NB4 (cell line): Measurements from ENCODE around the gene NGF.
A peak's percentile ranks its signal among the peaks of the same experiment; 100 is the strongest.

Experiments
- DNase-seq: peaks from one replicate; pipeline ENCODE4 v3.0.0; 2010; ENCODE audit warnings: low read depth
- H3K4me3 ChIP-seq: one replicate; pipeline ENCODE4 v1.5.1; 2011; ENCODE audit warnings: mild to moderate bottlenecking, low read depth, low read length, moderate library complexity
- CTCF ChIP-seq: IDR thresholded peaks from one replicate; pipeline ENCODE4 v1.5.1; 2012; ENCODE audit warnings: low read depth, low read length
- MYC ChIP-seq: IDR thresholded peaks from 2 replicates; pipeline ENCODE4 v1.6.1; 2011; ENCODE audit warnings: low read depth, low read length
- POLR2A ChIP-seq: IDR thresholded peaks from 2 replicates; pipeline ENCODE4 v1.6.1; 2011; ENCODE audit warnings: mild to moderate bottlenecking; ENCODE audit not compliant: insufficient read length; ENCODE audit errors: extremely low read depth
- TF ChIP-seq, protein P1 (sequence below): IDR thresholded peaks from 2 replicates; pipeline ENCODE4 v1.6.1; 2011; ENCODE audit warnings: low read depth, low read length

The NGF gene

DNA sequence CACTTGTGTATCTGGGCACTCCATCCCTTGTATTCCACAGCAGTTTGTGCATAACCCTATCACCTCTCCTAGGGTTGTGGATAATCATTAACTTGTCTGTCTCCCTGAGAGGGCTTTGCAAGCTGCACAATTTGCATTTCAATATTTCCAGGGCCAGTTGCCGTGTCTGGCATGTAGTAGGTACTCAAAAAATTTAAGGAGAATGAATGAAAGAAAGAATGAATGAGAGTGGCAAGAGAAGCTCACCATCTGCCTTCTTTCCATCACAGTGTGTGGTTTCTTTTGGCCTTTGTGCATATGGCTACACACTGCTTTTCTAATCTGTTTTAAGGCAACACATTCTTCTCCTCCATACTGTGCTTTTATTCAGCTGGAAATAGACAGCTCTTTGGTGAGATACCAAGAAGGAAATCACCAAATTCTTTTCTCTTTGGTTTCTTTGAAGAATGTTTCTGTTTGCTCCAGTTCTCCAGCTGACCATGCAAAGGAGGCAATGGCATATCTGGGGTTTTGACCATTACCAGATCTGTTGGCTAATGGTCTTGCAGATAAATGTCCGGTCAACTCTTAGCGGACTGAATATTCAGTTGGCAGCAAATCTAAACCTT lies 49.4 kb downstream of the NGF start:
- no peak overlapping the region for H3K4me3 ChIP-seq
- TF ChIP-seq MYC = no peak
- TF ChIP-seq CTCF = no peak
- TF ChIP-seq, protein P1, sequence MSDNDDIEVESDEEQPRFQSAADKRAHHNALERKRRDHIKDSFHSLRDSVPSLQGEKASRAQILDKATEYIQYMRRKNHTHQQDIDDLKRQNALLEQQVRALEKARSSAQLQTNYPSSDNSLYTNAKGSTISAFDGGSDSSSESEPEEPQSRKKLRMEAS = no peak
- TF ChIP-seq POLR2A = no peak
- DNase-seq = no peak

GRCh38 chr1:115286431-115287205 lies 51.4 kb downstream of the NGF start:
- TF ChIP-seq POLR2A (no peak), MYC (no peak)
- H3K4me3 ChIP-seq = no peak overlapping the region
- DNase-seq = no peak

DNA sequence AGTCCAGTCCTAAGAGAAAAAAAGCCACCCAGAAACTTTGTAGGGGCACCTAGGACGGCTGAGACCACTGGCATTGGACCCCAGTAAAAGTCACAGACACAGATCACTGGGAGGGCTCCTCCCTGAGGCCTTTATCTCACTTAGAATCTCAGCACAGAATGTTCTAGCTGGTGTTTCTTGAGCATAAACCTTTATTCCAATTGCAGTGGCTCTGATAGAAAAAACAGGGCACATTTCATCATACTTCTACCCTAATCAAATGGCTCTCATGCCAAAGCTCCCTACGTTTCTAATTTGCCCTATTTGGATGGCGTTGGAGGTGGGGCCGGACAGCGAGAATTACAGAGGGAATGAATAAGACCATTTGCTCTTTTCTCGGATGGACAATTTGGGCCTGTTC lies 53.8 kb downstream of the NGF start:
- no peak for DNase-seq
- TF ChIP-seq, protein P1 = no peak
- no peak for TF ChIP-seq MYC
- no peak for TF ChIP-seq CTCF
- no peak for TF ChIP-seq POLR2A
- H3K4me3 ChIP-seq = no peak overlapping the region

GRCh38 chr1:115283681-115284146 lies 54.3 kb downstream of the NGF start:
- no peak overlapping the region for H3K4me3 ChIP-seq

DNA sequence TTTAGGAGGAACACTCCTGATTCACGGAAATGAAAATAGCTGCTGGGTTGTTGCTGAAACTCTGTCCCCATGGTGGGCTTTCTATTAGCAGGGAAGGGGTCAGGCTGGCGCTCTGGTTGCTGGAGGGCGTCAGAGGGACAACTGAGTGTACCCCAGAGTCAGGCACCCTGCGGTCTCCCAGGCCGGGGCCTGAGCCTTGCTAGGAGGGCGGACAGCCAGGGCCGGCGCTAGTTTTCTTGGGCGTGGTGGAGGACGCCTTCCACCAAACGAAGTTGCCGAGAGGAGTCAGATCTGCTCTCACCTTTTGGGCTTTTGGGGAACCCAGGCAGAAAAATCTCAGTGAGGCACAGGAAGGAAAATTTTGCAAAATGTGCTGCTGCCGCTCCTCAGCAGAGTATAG lies 54.8 kb downstream of the NGF start:
- DNase-seq = no peak
- TF ChIP-seq CTCF (no peak), POLR2A (no peak), MYC (no peak)
- TF ChIP-seq, protein P1 = no peak
- no peak overlapping the region for H3K4me3 ChIP-seq

More at GRCh38 chr1:115283681-115284146, 54.3 kb downstream of the NGF start:
- TF ChIP-seq, protein P1 = no peak
- no peak for TF ChIP-seq CTCF
- no peak for TF ChIP-seq POLR2A
- no peak for TF ChIP-seq MYC
- no peak for DNase-seq

- TF ChIP-seq, protein P1 = no peak
- peak; percentile 14 for DNase-seq
- no peak overlapping the region for H3K4me3 ChIP-seq
Measured at GRCh38 chr1:115282807-115283208, 55.2 kb downstream of the NGF start.
